Caco-2 (cell line): Measurements from ENCODE around the gene NFKB2. TPM values are rescaled to one million over a fixed set of nuclear protein-coding genes. Genes with fewer than 3 reads are reported as not detected.
A peak's percentile ranks its signal among the peaks of the same experiment; 100 is the strongest.

ENCODE experiments used
- BruUV-seq: library from RNA; stranded (reverse); fragments of 400-500 nt; replicated peaks from 2 replicates; lab custom pipeline; 2021; lab: Mats Ljungman, UMichigan
- CTCF ChIA-PET: fragments of 300-600 bp; sonication (Branson Sonifier 250); formaldehyde crosslinking; loops from one replicate; lab custom pipeline; 2022; ENCODE audit warnings: antibody characterized with exemption; lab: Charles Lee
- POLR2A ChIA-PET: fragments of 300-600 bp; sonication (Branson Sonifier 250); formaldehyde crosslinking; loops from one replicate; lab custom pipeline; 2022; ENCODE audit warnings: antibody characterized with exemption; lab: Charles Lee
- DNase-seq, 2 experiments: peaks; one replicate each; pipeline versions ENCODE4 v3.0.0 to v3.0.0-alpha.2; 2020 to 2022
- H3K27me3 ChIP-seq: replicated peaks from 2 replicates; pipeline ENCODE4 v1.6.0; 2011; ENCODE audit warnings: low read length; ENCODE audit not compliant: control insufficient read depth, insufficient read depth
- H3K36me3 ChIP-seq: 2 replicates; pipeline ENCODE4 v1.5.1; 2011; ENCODE audit warnings: low read length; ENCODE audit not compliant: control insufficient read depth, insufficient read depth
- H3K4me1 ChIP-seq: fragments of 250-450 bp; sonication (Bioruptor Pico); 2 replicates; pipeline ENCODE4 v1.5.1; 2020; ENCODE audit warnings: mild to moderate bottlenecking
- H3K4me3 ChIP-seq: 2 replicates; pipeline ENCODE4 v1.5.1; 2011; ENCODE audit warnings: low read depth, mild to moderate bottlenecking, control low read depth, low read length
- H3K9me3 ChIP-seq: fragments of 250-450 bp; sonication (Bioruptor Pico); 2 replicates; pipeline ENCODE4 v1.5.1; 2020; ENCODE audit warnings: mild to moderate bottlenecking, moderate library complexity
- H3K27ac Mint-ChIP-seq: one replicate; pipeline ENCODE4 v1.8.0; 2022; ENCODE audit warnings: mixed read lengths; ENCODE audit not compliant: unreplicated experiment
- H3K27me3 Mint-ChIP-seq: one replicate; pipeline ENCODE4 v1.8.0; 2022; ENCODE audit warnings: mixed read lengths; ENCODE audit not compliant: insufficient read depth, unreplicated experiment
- H3K36me3 Mint-ChIP-seq: one replicate; pipeline ENCODE4 v1.8.0; 2022; ENCODE audit warnings: mild to moderate bottlenecking, mixed read lengths; ENCODE audit not compliant: insufficient read depth, unreplicated experiment
- H3K4me1 Mint-ChIP-seq: one replicate; pipeline ENCODE4 v1.8.0; 2022; ENCODE audit warnings: low read depth, mixed read lengths; ENCODE audit not compliant: unreplicated experiment
- H3K4me3 Mint-ChIP-seq: one replicate; pipeline ENCODE4 v1.8.0; 2022; ENCODE audit warnings: mild to moderate bottlenecking, moderate library complexity, mixed read lengths; ENCODE audit not compliant: unreplicated experiment
- H3K9me3 Mint-ChIP-seq: one replicate; pipeline ENCODE4 v1.8.0; 2022; ENCODE audit warnings: mixed read lengths; ENCODE audit not compliant: unreplicated experiment
- intact Hi-C: fragments of 100-400 bp; cut with micrococcal nuclease; formaldehyde crosslinking; loops from one replicate; pipeline ENCODE4 v1.10.0; 2022; ENCODE audit not compliant: unreplicated experiment
- total RNA-seq: library from RNA; stranded (reverse); gene quantifications from 2 replicates; pipeline ENCODE4 v1.2.3, GENCODE V29; 2022
- TF ChIP-seq, protein P1 (sequence below), 2 experiments: fragments of 200-600 bp in 1 of 2; IDR thresholded peaks; 1 replicate in 1 of 2; 2 replicates in 1 of 2; pipeline versions ENCODE4 v1.5.1 to v1.8.0; 2011 to 2022; ENCODE audit warnings: antibody characterized with exemption in 1 of 2, control low read depth in 1 of 2, inconsistent platforms in 1 of 2, low read depth in 1 of 2, low read length in 1 of 2, mild to moderate bottlenecking in 1 of 2, moderate library complexity in 1 of 2; ENCODE audit not compliant: insufficient read depth in 1 of 2, severe bottlenecking in 1 of 2, unreplicated experiment in 1 of 2

Gene NFKB2
- total RNA-seq, 1 experiment from 2014 or later: 36.5 TPM

DNA sequence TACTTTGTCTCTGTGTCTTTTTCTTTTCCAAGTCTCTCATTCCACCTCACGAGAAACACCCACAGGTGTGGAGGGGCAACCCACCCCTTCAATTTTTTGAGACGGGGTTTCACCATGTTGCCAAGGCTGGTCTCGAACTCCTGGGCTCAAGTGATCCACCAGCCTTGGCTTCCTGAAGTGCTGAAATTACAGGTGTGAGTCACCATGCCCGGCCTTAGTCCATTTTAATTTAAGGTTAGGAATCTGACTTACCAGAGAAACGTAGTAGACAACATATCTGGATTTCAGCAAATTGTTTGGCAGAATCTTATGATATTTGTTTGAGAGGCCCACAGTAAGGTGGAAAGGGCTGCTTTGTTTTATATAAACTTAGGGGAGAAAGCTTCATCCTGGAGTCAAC lies 3.2 kb upstream of the NFKB2 start:
- Histone ChIP-seq H3K4me1 (peaks cover 14% of the 10 kb centered on the region), H3K27me3 (no peaks in the 10 kb centered on the region), H3K4me3 (no peak overlapping the region), H3K9me3 (no peaks in the 10 kb centered on the region), H3K36me3 (no peaks in the 10 kb centered on the region)
- TF ChIP-seq, protein P1, sequence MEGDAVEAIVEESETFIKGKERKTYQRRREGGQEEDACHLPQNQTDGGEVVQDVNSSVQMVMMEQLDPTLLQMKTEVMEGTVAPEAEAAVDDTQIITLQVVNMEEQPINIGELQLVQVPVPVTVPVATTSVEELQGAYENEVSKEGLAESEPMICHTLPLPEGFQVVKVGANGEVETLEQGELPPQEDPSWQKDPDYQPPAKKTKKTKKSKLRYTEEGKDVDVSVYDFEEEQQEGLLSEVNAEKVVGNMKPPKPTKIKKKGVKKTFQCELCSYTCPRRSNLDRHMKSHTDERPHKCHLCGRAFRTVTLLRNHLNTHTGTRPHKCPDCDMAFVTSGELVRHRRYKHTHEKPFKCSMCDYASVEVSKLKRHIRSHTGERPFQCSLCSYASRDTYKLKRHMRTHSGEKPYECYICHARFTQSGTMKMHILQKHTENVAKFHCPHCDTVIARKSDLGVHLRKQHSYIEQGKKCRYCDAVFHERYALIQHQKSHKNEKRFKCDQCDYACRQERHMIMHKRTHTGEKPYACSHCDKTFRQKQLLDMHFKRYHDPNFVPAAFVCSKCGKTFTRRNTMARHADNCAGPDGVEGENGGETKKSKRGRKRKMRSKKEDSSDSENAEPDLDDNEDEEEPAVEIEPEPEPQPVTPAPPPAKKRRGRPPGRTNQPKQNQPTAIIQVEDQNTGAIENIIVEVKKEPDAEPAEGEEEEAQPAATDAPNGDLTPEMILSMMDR (IDR thresholded peaks at IDR 0.05; ENCODE audit: insufficient read depth in 1 of 2, low read depth in 1 of 2, low read length in 1 of 2, severe bottlenecking in 1 of 2, unreplicated experiment in 1 of 2): no peak
- ChIA-PET POLR2A (no interaction called here), CTCF (interaction anchor here (0.6 kb wide), 1 partner anchor 31 kb away, joined by 4 read pairs; no protein-coding TSS in a partner anchor)
- no TSS peak for BruUV-seq
- H3K36me3 Mint-ChIP-seq: peaks cover 7% of the 10 kb centered on the region
- no peak overlapping the region for H3K27ac Mint-ChIP-seq
- H3K4me1 Mint-ChIP-seq: peaks cover 14% of the 10 kb centered on the region
- H3K4me3 Mint-ChIP-seq: no peak overlapping the region
- no peaks in the 10 kb centered on the region for H3K9me3 Mint-ChIP-seq
- no peak for DNase-seq
- no peaks in the 10 kb centered on the region for H3K27me3 Mint-ChIP-seq
- intact Hi-C loops: no loop called here

DNA sequence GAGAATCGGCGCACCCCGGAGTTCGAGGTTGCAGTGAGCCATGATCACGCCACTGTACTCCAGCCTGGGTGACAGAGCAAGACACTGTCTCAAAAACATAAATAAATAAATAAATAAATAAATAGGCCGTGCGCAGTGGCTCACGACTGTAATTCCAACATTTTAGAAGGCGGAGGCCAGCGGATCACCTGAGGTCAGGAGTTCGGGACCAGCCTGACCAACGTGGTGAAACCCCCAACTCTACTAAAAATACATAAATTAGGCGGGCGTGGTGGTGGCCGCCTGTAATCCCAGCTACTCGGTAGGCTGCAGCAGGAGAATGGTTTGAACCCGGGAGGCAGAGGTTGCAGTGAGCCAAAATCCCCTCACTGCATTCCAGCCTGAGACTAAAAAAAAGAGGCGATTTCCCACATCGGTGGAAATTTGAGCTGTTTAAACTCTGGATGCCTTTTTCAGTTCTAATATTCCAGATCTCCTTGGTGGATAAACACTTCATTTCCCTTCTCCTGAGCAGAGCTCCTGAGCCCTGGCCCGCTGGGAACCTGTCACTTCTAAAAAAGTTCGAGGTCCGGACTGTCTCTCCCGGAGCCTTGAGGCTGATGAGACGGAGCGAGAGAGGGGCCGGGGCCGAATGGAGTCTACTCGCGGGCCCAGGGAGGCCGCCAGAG lies 2.0 kb upstream of the NFKB2 start:
- intact Hi-C loops: loop anchor here (1.0 to 2.0 kb wide), 6 partner anchors 29 to 191 kb away; no protein-coding TSS in a partner anchor
- H3K9me3 ChIP-seq: no peaks in the 10 kb centered on the region
- peaks cover 13% of the 10 kb centered on the region for H3K36me3 Mint-ChIP-seq
- peak overlapping the region; percentile 90 for H3K4me3 Mint-ChIP-seq
- ChIA-PET CTCF (interaction anchor here (0.9 to 3.7 kb wide), 10 partner anchors 10 to 224 kb away, joined by 3 to 28 read pairs (median 4); partner anchors contain the start of genes ELOVL3 and FBXL15), POLR2A (no interaction called here)
- H3K4me1 ChIP-seq: peaks cover 14% of the 10 kb centered on the region
- peak overlapping the region; percentile 90 for H3K27ac Mint-ChIP-seq
- no peaks in the 10 kb centered on the region for H3K36me3 ChIP-seq
- no peaks in the 10 kb centered on the region for H3K27me3 ChIP-seq
- TF ChIP-seq, protein P1 (IDR thresholded peaks at IDR 0.05; ENCODE audit: insufficient read depth in 1 of 2, low read depth in 1 of 2, low read length in 1 of 2, severe bottlenecking in 1 of 2, unreplicated experiment in 1 of 2): peak; percentile 91 to 92
- TSS peak; percentile 81 for BruUV-seq
- H3K4me1 Mint-ChIP-seq: peaks cover 14% of the 10 kb centered on the region
- H3K4me3 ChIP-seq: peak overlapping the region; percentile 75
- no peaks in the 10 kb centered on the region for H3K27me3 Mint-ChIP-seq
- no peak for DNase-seq
- H3K9me3 Mint-ChIP-seq: no peaks in the 10 kb centered on the region

DNA sequence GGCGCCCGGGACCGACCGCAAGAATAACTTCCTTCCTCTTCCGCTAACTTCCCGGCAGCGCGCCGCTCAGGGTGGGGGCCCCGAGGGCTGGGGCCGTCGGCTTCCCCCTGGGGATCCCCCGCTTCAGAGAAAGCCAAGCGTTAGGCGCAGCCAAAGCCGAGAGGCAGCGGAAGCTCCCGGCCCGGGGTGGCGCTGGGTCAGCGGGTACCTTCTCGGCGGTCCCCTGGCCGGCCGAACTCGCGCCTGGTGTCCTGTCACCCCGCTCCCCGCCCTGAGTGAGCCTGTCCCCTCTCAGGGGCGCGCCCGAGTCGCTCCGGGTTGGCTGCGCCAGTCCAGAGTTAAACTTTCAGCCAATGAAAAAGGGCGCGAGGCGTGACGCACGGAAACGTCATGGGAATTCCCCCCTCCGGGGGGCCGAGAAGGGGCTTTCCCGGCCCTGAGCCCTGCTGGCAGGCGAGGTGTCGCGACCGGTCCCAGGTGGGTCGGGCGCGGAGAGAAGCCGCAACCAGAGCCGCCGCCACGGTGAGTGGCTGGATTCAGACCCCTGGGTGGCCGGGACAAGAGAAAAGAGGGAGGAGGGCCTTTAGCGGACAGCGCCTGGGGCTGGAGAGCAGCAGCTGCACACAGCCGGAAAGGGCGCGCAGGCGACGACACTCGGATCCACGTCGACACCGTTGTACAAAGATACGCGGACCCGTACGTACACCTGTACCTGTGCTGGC lies 1.3 kb upstream of the NFKB2 start:
- no TSS peak for BruUV-seq
- peak overlapping the region; percentile 90 for H3K27ac Mint-ChIP-seq
- TF ChIP-seq, protein P1 (IDR thresholded peaks at IDR 0.05; ENCODE audit: insufficient read depth in 1 of 2, low read depth in 1 of 2, low read length in 1 of 2, severe bottlenecking in 1 of 2, unreplicated experiment in 1 of 2): no peak

More for the DNA sequence above, 1.3 kb upstream of the NFKB2 start:
- Histone ChIP-seq H3K4me3 (peak overlapping the region; percentile 75), H3K4me1 (peaks cover 14% of the 10 kb centered on the region), H3K9me3 (no peaks in the 10 kb centered on the region), H3K36me3 (no peaks in the 10 kb centered on the region), H3K27me3 (no peaks in the 10 kb centered on the region)
- Mint-ChIP-seq H3K4me3 (peak overlapping the region; percentile 90), H3K27me3 (no peaks in the 10 kb centered on the region), H3K4me1 (peaks cover 14% of the 10 kb centered on the region), H3K9me3 (no peaks in the 10 kb centered on the region), H3K36me3 (peaks cover 16% of the 10 kb centered on the region)
- DNase-seq: peak; percentile 95
- ChIA-PET POLR2A (no interaction called here), CTCF (interaction anchor here (0.6 to 3.7 kb wide), 17 partner anchors 9 to 225 kb away, joined by 3 to 28 read pairs (median 4); partner anchors contain the start of genes ACTR1A, CUEDC2, ELOVL3 and FBXL15)
- intact Hi-C loops: loop anchor here (1.0 to 2.0 kb wide), 6 partner anchors 28 to 190 kb away; no protein-coding TSS in a partner anchor
